K562 (cell line): ENCODE measurements around the gene SAP30L. TPM values are rescaled to one million over a fixed set of nuclear protein-coding genes. Genes with fewer than 3 reads are reported as not detected.
A peak's percentile ranks its signal among the peaks of the same experiment; 100 is the strongest.

Experiments
- ATAC-seq: fragments of 200-7000 bp; cut with Tn5 transposase; 3 replicates; pipeline ENCODE4 v1.9.1; 2020; ENCODE audit warnings: moderate library complexity
- BruUV-seq: library from RNA; stranded (reverse); fragments of 400-500 nt; replicated peaks from 2 replicates; lab custom pipeline; 2021; lab: Mats Ljungman, UMichigan
- CTCF ChIA-PET: fragments of 300-600 bp; formaldehyde crosslinking; extraction: SDS; loops from one replicate; lab custom pipeline; 2021; ENCODE audit warnings: low intra/inter-chr PET ratio; lab: Yijun Ruan, JAX
- POLR2A ChIA-PET: fragments of 300-600, 350-650 bp; sonication (Branson Sonifier 250); formaldehyde crosslinking; extraction: SDS; loops from one replicate; lab custom pipeline; 2021; ENCODE audit warnings: antibody characterized with exemption, inconsistent platforms; lab: Yijun Ruan, JAX
- DNase-seq, 4 experiments: peaks; one replicate each; pipeline versions ENCODE4 v3.0.0 to v3.0.0-alpha.2; 2011 to 2018; ENCODE audit warnings: low spot score in 3 of 4, mixed read lengths in 3 of 4; ENCODE audit errors: extremely low read depth in 1 of 4
- FAIRE-seq: peaks from 2 replicates; lab custom pipeline; 2011; peaks lifted over from hg19 to GRCh38; lab: Jason Lieb, UNC
- H2AFZ ChIP-seq: 2 replicates; pipeline ENCODE4 v1.6.0; 2011; ENCODE audit warnings: low read depth, low read length, control low read depth, inconsistent platforms
- H3K27ac ChIP-seq: fragments of 200-600 bp; 3 replicates; pipeline ENCODE4 v1.8.0; 2011; ENCODE audit warnings: low read depth, mild to moderate bottlenecking, control low read depth, inconsistent platforms, low read length, moderate library complexity, mixed read lengths; ENCODE audit errors: extremely low read depth
- H3K27me3 ChIP-seq, 2 experiments: fragments of 300-600 bp in 1 of 2; 2 replicates in 1 of 2; 3 replicates in 1 of 2; pipeline versions ENCODE4 v1.6.0 to v1.8.0; 2011; ENCODE audit warnings: inconsistent platforms in 2 of 2, low read length in 2 of 2, mild to moderate bottlenecking in 1 of 2, mixed read lengths in 1 of 2, moderate library complexity in 1 of 2; ENCODE audit not compliant: control insufficient read depth in 2 of 2, insufficient read depth in 2 of 2
- H3K36me3 ChIP-seq: fragments of 300-600 bp; 3 replicates; pipeline ENCODE4 v1.8.0; 2011; ENCODE audit warnings: mild to moderate bottlenecking, low read length, inconsistent platforms; ENCODE audit not compliant: control insufficient read depth, insufficient read depth
- H3K4me1 ChIP-seq, 2 experiments: fragments of 200-600 bp in 1 of 2; replicated peaks in 1 of 2; 2 replicates in 1 of 2; 3 replicates in 1 of 2; pipeline versions ENCODE4 v1.5.1 to v1.8.0; 2011; ENCODE audit warnings: inconsistent platforms in 2 of 2, low read length in 2 of 2, mild to moderate bottlenecking in 1 of 2, mixed read lengths in 1 of 2, moderate library complexity in 1 of 2; ENCODE audit not compliant: control insufficient read depth in 2 of 2, insufficient read depth in 2 of 2
- H3K4me2 ChIP-seq: 2 replicates; pipeline ENCODE4 v1.6.1; 2011; ENCODE audit warnings: low read length, control low read depth, inconsistent platforms, mixed read lengths; ENCODE audit not compliant: insufficient read depth
- H3K4me3 ChIP-seq: fragments of 200-600 bp; sonication (generic), shearing (Covaris generic); 2 replicates; pipeline ENCODE4 v1.5.1; 2016; ENCODE audit warnings: control low read depth, inconsistent platforms
- H3K79me2 ChIP-seq: fragments of 200-600 bp; 3 replicates; pipeline ENCODE4 v1.8.0; 2011; ENCODE audit warnings: low read length, inconsistent platforms; ENCODE audit not compliant: control insufficient read depth, insufficient read depth
- H3K9ac ChIP-seq, 2 experiments: 2 replicates each; pipeline versions ENCODE4 v1.6.0 to v1.6.1; 2011; ENCODE audit warnings: low read depth in 2 of 2, low read length in 2 of 2, control low read depth in 1 of 2, inconsistent platforms in 1 of 2, mild to moderate bottlenecking in 1 of 2, mixed read lengths in 1 of 2; ENCODE audit not compliant: insufficient read depth in 1 of 2
- H3K9me1 ChIP-seq: one replicate; pipeline ENCODE4 v1.6.0; 2011; ENCODE audit warnings: inconsistent platforms, mild to moderate bottlenecking, low read length, moderate library complexity; ENCODE audit not compliant: control insufficient read depth, insufficient read depth
- H3K9me3 ChIP-seq: replicated peaks from 2 replicates; pipeline ENCODE4 v1.5.1; 2011; ENCODE audit warnings: low read depth, low read length, inconsistent platforms; ENCODE audit not compliant: control insufficient read depth, insufficient read depth
- H4K20me1 ChIP-seq: replicated peaks from 2 replicates; pipeline ENCODE4 v1.6.1; 2011; ENCODE audit warnings: low read length, inconsistent platforms, mixed read lengths; ENCODE audit not compliant: control insufficient read depth, insufficient read depth
- CBX8 ChIP-seq: fragments of 200-600 bp; sonication (generic); IDR thresholded peaks from 2 replicates; pipeline ENCODE4 v1.6.1; 2012; ENCODE audit warnings: borderline replicate concordance, mixed run types, low read depth, mild to moderate bottlenecking, moderate library complexity, mixed read lengths, low read length, control low read depth, inconsistent platforms; ENCODE audit not compliant: poor library complexity, severe bottlenecking; ENCODE audit errors: extremely low read depth
- CHD1 ChIP-seq: fragments of 200-600 bp; sonication (generic); IDR thresholded peaks from one replicate; pipeline ENCODE4 v1.6.1; 2012; ENCODE audit warnings: mild to moderate bottlenecking, moderate library complexity, low read length, inconsistent platforms
- FOXA3 ChIP-seq, 2 experiments: fragments of 450-650 bp in 1 of 2; sonication (generic) in 1 of 2; formaldehyde crosslinking; IDR thresholded peaks in 1 of 2; conservative IDR thresholded peaks in 1 of 2; 2 replicates each; pipeline versions ENCODE4 v1.4.0 to v1.8.0; 2020 to 2022; ENCODE audit warnings: mild to moderate bottlenecking in 2 of 2, missing genetic modification reagents in 1 of 2
- OTX1 ChIP-seq: fragments of 450-650 bp; formaldehyde crosslinking; IDR thresholded peaks from 2 replicates; pipeline ENCODE4 v1.4.0; 2022; ENCODE audit warnings: mild to moderate bottlenecking
- SIN3A ChIP-seq, 2 experiments: fragments of 150-350 bp in 1 of 2; IDR thresholded peaks; 2 replicates each; pipeline ENCODE4 v1.6.1; 2011 to 2016; ENCODE audit warnings: borderline replicate concordance in 2 of 2, low read depth in 2 of 2, low read length in 2 of 2, mild to moderate bottlenecking in 2 of 2, moderate library complexity in 2 of 2; ENCODE audit not compliant: control insufficient read depth in 1 of 2
- ZFX ChIP-seq: sonication (generic); formaldehyde crosslinking; IDR thresholded peaks from 2 replicates; pipeline ENCODE4 v1.8.0; 2022; ENCODE audit warnings: mild to moderate bottlenecking, missing genetic modification reagents, moderate library complexity
- ZNF354B ChIP-seq: fragments of 250-450 bp; sonication (Bioruptor Pico); IDR thresholded peaks from 2 replicates; pipeline ENCODE4 v1.4.0; 2020
- ZNF696 ChIP-seq: fragments of 250-450 bp; sonication (Bioruptor Pico); conservative IDR thresholded peaks from 2 replicates; pipeline ENCODE4 v1.4.0; 2020; ENCODE audit warnings: mild to moderate bottlenecking, moderate library complexity
- ZNF699 ChIP-seq: fragments of 250-450 bp; sonication (Bioruptor Pico); IDR thresholded peaks from 2 replicates; pipeline ENCODE4 v1.8.0; 2021; ENCODE audit warnings: mild to moderate bottlenecking, moderate library complexity; ENCODE audit not compliant: insufficient replicate concordance
- WGBS: fragments of 100-300 bp; shearing (Covaris generic); methylation state at CpG from one replicate; pipeline ENCODE4 v1.1.6; 2016; ENCODE audit warnings: low coverage, mixed read lengths; ENCODE audit not compliant: insufficient coverage; ENCODE audit errors: missing lambda C conversion rate; 5-methylcytosine and 5-hydroxymethylcytosine counted together
- in situ Hi-C: fragments of 300-500 bp; cut with MboI; formaldehyde crosslinking; loops from 4 replicates; pipeline ENCODE4 v1.15.0; 2018; ENCODE audit warnings: inconsistent platforms, mixed read lengths
- intact Hi-C: fragments of 100-400 bp; cut with micrococcal nuclease; formaldehyde crosslinking; loops from 2 replicates; pipeline ENCODE4 v1.14.2; 2022
- polyA plus RNA-seq, 8 experiments: library from polyadenylated mRNA; depleted of rRNA in 4 of 8; stranded (reverse) in 5 of 8; unstranded in 3 of 8; fragments of >200 nt; fragmentation: Nextera tagmentation in 2 of 8; fragmentation: Illumina TruSeq in 1 of 8; extraction: Ambion mirVana in 2 of 8; extraction: Trizol in 1 of 8; gene quantifications; 2 replicates each; pipeline versions ENCODE4 v1.2.1 to v1.2.3, GENCODE V29; 2011 to 2014; ENCODE audit warnings: inconsistent platforms in 1 of 8, missing spikeins in 1 of 8
- total RNA-seq, 7 experiments: library from RNA; depleted of rRNA in 6 of 7; stranded (reverse); fragments of >200 nt in 6 of 7; fragmentation: Illumina TruSeq in 2 of 7; extraction: Trizol in 2 of 7; gene quantifications; 2 replicates each; pipeline versions ENCODE4 v1.2.1 to v1.2.3, GENCODE V29; 2011 to 2021; ENCODE audit warnings: low replicate concordance in 1 of 7
- TF ChIP-seq, protein P1 (sequence below), 2 experiments: IDR thresholded peaks; 2 replicates each; pipeline ENCODE4 v1.6.1; 2012; ENCODE audit warnings: improper control_type of control experiment in 2 of 2, low read depth in 2 of 2, low read length in 2 of 2, borderline replicate concordance in 1 of 2
- TF ChIP-seq, protein P2 (sequence below): fragments of 250-450 bp; sonication (Bioruptor Pico); IDR thresholded peaks from 2 replicates; pipeline ENCODE4 v1.8.0; 2022; ENCODE audit warnings: inconsistent platforms, mild to moderate bottlenecking, moderate library complexity, borderline replicate concordance

The SAP30L gene
- total and polyA plus RNA-seq, 9 of the 15 experiments (the other 6 are each of a cell fraction or from before 2014, with no cell fraction given) = 5.1 to 33.6 (median 28.1) TPM

DNA sequence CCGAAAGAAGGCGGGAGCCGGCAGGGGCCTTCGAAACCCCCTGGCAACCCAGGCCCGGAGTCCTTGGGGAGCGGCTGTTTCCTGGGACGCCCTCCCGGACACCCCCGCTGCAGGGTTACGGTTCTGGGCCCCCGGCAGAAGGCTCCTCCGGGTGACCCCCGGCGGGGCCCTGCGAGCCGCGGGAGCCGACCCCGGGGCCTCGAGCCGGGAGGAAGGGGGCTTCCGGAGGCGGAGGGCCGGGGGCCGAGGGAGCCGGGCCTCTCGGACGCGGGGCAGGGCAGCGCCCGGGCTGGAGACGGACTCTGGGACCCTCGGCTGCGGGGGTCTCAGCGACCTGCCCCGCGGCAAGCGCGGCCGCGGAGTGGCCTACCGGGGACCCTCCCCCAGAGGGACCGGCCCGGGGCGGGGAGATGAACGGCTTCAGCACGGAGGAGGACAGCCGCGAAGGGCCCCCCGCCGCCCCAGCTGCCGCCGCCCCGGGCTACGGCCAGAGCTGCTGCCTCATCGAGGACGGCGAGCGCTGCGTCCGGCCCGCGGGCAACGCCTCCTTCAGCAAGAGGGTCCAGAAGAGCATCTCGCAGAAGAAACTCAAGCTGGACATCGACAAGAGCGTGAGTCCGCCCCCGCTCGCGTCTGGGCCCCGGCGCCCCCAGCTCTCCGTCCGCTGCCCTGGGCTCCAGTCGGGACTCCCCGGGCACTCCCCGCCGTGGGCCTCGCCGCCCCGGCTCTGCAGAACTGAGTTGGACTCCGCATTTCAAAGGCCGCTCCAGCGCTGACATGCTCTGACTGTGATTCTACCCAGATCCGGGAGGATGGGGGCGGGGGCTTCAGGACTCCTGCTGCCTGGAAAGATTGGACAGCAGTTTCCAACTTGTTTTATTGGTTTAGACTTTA, 645 bp downstream of the SAP30L start (continued):
- TF ChIP-seq, protein P1, sequence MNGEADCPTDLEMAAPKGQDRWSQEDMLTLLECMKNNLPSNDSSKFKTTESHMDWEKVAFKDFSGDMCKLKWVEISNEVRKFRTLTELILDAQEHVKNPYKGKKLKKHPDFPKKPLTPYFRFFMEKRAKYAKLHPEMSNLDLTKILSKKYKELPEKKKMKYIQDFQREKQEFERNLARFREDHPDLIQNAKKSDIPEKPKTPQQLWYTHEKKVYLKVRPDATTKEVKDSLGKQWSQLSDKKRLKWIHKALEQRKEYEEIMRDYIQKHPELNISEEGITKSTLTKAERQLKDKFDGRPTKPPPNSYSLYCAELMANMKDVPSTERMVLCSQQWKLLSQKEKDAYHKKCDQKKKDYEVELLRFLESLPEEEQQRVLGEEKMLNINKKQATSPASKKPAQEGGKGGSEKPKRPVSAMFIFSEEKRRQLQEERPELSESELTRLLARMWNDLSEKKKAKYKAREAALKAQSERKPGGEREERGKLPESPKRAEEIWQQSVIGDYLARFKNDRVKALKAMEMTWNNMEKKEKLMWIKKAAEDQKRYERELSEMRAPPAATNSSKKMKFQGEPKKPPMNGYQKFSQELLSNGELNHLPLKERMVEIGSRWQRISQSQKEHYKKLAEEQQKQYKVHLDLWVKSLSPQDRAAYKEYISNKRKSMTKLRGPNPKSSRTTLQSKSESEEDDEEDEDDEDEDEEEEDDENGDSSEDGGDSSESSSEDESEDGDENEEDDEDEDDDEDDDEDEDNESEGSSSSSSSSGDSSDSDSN (IDR thresholded peaks at IDR 0.05; ENCODE audit: borderline replicate concordance in 1 of 2, low read depth in 2 of 2, low read length in 2 of 2) = peak in 1 of 2 experiments; percentile 70; a peak in 1 of 4 replicates
- TF ChIP-seq ZNF354B = no peak
- peak; percentile 52 for TF ChIP-seq ZFX (CRISPR knock-in tag)
- TF ChIP-seq ZNF696 (CRISPR knock-in tag) = no peak

DNA sequence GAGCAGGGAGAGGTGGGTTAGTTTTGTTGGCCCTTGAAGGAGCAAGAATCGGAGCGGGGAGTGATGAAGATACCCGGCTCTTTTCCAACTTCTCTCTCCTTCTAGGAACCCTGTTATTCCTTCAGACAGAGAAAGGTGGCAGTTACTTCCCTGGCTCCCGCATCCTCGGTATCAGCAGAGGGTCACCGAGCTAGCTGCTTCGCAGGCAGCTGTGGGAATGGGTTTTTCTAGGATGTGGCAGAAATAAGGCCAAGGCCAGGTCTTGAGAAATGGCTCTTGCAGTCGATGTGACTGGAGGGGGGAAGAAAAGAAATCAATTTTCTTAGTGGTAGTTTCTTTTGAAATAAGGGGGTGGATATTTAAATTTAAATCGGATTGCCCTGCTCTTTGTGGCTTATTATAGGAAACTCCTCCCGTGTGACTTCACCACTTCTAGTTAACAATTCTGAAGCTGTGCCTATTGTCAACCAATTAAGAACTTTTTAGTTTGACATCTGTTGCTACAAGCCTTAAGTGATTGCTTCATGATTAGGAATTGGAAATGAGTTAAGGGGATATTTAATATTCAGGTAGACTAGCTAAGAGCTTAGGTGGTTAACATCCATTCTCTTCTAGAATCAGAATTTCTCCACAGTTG, 1.4 kb downstream of the SAP30L start:
- DNase-seq = no peak
- TF ChIP-seq CHD1 (no peak), ZNF699 (no peak), OTX1 (CRISPR knock-in tag) (no peak), SIN3A (IDR thresholded peaks at IDR 0.05; ENCODE audit: borderline replicate concordance in 2 of 2, control insufficient read depth in 1 of 2, low read depth in 2 of 2, low read length in 2 of 2) (0 out of 4 replicates have a peak, but pooled peaks of 1 of the 2 experiments have one; percentile 36), CBX8 (no peak), FOXA3 (CRISPR knock-in tag; conservative IDR thresholded peaks at IDR 0.05 in 1 of 2, IDR thresholded peaks at IDR 0.05 in 1 of 2) (no peak)
- TF ChIP-seq, protein P2, sequence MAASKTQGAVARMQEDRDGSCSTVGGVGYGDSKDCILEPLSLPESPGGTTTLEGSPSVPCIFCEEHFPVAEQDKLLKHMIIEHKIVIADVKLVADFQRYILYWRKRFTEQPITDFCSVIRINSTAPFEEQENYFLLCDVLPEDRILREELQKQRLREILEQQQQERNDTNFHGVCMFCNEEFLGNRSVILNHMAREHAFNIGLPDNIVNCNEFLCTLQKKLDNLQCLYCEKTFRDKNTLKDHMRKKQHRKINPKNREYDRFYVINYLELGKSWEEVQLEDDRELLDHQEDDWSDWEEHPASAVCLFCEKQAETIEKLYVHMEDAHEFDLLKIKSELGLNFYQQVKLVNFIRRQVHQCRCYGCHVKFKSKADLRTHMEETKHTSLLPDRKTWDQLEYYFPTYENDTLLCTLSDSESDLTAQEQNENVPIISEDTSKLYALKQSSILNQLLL = no peak
- intact Hi-C loops = loop anchor here (5.0 kb wide), 1 partner anchor 250 kb away; no protein-coding TSS in a partner anchor
- no peak overlapping the region for H3K27ac ChIP-seq
- H3K4me2 ChIP-seq = peak overlapping the region; percentile 99
- peaks cover 8 to 19% of the 10 kb centered on the region in 2 experiments; a peak in 4 of 5 replicates for H3K4me1 ChIP-seq
- ChIA-PET CTCF (no interaction called here), POLR2A (interaction anchor here (0.6 to 1.8 kb wide), 3 partner anchors 11 to 257 kb away, joined by 3 to 8 read pairs (median 3); no protein-coding TSS in a partner anchor)
- FAIRE-seq = no peak
- BruUV-seq = TSS peak; percentile 52
- peaks cover 27% of the 10 kb centered on the region for H3K36me3 ChIP-seq
- WGBS = 10% methylated on average over 10 of the region's 10 CpGs
- ATAC-seq = no peak
- H3K9ac ChIP-seq = peak overlapping the region in 1 of 2 experiments; percentile 57; a peak in 2 of 4 replicates
- no peaks in the 10 kb centered on the region for H3K27me3 ChIP-seq
- no peaks in the 10 kb centered on the region for H3K9me1 ChIP-seq
- no peaks in the 10 kb centered on the region for H3K9me3 ChIP-seq
- peak overlapping the region; percentile 60 for H3K4me3 ChIP-seq
- H3K79me2 ChIP-seq = peaks cover 39% of the 10 kb centered on the region
- no peak overlapping the region for H2AFZ ChIP-seq
- in situ Hi-C loops = no loop called here
- H4K20me1 ChIP-seq = peaks cover 13% of the 10 kb centered on the region
